ENCODE results near the gene ADAMTS3.

The ADAMTS3 gene

GRCh38 chr4:72568959-72569718 lies at the start of gene ADAMTS3:
Gene ADAMTS3, minus strand, starts transcription at chr4:72569221. Its CDS starts 459 bp downstream, at chr4:72568762.
- peak; percentile 68 for DNase-seq

GRCh38 chr4:72613959-72614358 lies 44.9 kb upstream of the ADAMTS3 start:
- peak; percentile 10 for DNase-seq

GRCh38 chr4:72606751-72607150 lies 37.7 kb upstream of the ADAMTS3 start:
- DNase-seq: no peak

GRCh38 chr4:72604324-72604723 lies 35.3 kb upstream of the ADAMTS3 start:
- DNase-seq: peak; percentile 48

- no peak for DNase-seq
Observed at GRCh38 chr4:72602396-72603376, 33.7 kb upstream of the ADAMTS3 start.

- peak; percentile 21 for DNase-seq
Observed at GRCh38 chr4:72591547-72592454, 22.8 kb upstream of the ADAMTS3 start.

- DNase-seq: no peak
Observed at GRCh38 chr4:72587334-72587733, 18.3 kb upstream of the ADAMTS3 start.

GRCh38 chr4:72582853-72583252 lies 13.8 kb upstream of the ADAMTS3 start:
- DNase-seq: no peak

- DNase-seq: no peak
Observed at GRCh38 chr4:72577211-72577610, 8.2 kb upstream of the ADAMTS3 start.

GRCh38 chr4:72571337-72571736 lies 2.3 kb upstream of the ADAMTS3 start:
- no peak for DNase-seq

GRCh38 chr4:72569719-72570235 lies 756 bp upstream of the ADAMTS3 start:
- DNase-seq: no peak

- peak; percentile 81 for DNase-seq
Observed at GRCh38 chr4:72567821-72568675, 973 bp downstream of the ADAMTS3 start.

- DNase-seq: no peak
Observed at GRCh38 chr4:72567036-72567435, 2.0 kb downstream of the ADAMTS3 start.

- no peak for DNase-seq
Observed at GRCh38 chr4:72566464-72566972, 2.5 kb downstream of the ADAMTS3 start.

GRCh38 chr4:72564789-72565188 lies 4.2 kb downstream of the ADAMTS3 start:
- DNase-seq: no peak

GRCh38 chr4:72564184-72564583 lies 4.8 kb downstream of the ADAMTS3 start:
- DNase-seq: peak; percentile 48

GRCh38 chr4:72558655-72559054 lies 10.4 kb downstream of the ADAMTS3 start:
- no peak for DNase-seq

- no peak for DNase-seq
Observed at GRCh38 chr4:72557021-72557420, 12.0 kb downstream of the ADAMTS3 start.

- no peak for DNase-seq
Observed at GRCh38 chr4:72555377-72555831, 13.6 kb downstream of the ADAMTS3 start.

GRCh38 chr4:72553540-72554337 lies 15.3 kb downstream of the ADAMTS3 start:
- no peak for DNase-seq
